Astrocyte of the hippocampus (primary cell): Measurements from ENCODE around the gene COLEC12.
"Not testable (repeated sequence)": the region's sequence is repeated elsewhere in the genome, so short reads cannot be mapped to it uniquely, and the experiment has no call there.

Experiments used
- DNase-seq: peaks from one replicate; pipeline ENCODE4 v3.0.0; 2011; ENCODE audit warnings: low read depth, low spot score

Gene COLEC12

GRCh38 chr18:415047-415446 is 85.5 kb downstream of the COLEC12 start:
- no peak for DNase-seq

GRCh38 chr18:413233-413632 is 87.3 kb downstream of the COLEC12 start:
- no peak for DNase-seq

DNA sequence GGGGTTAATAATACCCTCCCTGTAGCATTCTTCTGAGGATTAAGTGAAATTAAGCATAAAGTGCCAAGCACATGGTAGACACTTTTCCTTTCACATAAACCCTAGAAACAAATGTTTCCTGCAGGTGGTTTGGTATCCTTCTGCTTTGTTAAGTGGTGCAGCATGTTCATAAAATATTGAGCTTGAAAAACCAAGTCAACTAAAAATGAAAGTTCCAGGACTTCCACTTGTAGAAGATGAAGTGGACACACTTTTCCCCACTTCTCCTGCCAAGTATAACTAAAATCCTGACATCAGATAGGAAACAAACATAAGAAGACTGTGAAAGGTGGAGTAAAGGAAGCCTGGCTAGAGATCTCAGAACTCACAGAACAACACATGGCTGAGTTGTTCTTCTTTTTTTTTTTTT is 90.5 kb downstream of the COLEC12 start:
- DNase-seq, result no peak

GRCh38 chr18:408367-408766 is 92.1 kb downstream of the COLEC12 start:
- no peak for DNase-seq

GRCh38 chr18:407626-408224 is 92.8 kb downstream of the COLEC12 start:
- no peak for DNase-seq

DNA sequence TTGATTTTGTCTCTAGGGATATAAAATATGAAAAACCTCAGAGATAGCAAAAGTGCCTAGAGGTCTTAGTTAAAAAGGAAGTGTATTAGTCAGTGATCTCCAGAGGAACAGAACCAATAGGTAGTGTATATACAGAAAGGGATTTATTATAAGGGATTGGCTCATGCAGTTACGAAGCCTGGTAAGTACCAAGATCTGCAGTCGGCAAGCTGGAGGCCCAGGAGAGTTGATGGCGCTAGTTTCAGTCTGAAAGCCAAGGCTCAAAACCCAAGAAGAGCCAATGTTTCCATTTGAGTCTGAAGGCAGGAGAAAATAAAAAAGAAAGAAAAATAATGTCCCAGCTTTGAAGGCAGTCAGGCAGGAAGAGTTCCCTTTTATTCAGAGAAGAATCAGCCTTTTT is 93.3 kb downstream of the COLEC12 start:
- DNase-seq, result no peak

- DNase-seq, result no peak
These were observed 93.8 kb downstream of the COLEC12 start for GRCh38 chr18:406677-407076.

DNA sequence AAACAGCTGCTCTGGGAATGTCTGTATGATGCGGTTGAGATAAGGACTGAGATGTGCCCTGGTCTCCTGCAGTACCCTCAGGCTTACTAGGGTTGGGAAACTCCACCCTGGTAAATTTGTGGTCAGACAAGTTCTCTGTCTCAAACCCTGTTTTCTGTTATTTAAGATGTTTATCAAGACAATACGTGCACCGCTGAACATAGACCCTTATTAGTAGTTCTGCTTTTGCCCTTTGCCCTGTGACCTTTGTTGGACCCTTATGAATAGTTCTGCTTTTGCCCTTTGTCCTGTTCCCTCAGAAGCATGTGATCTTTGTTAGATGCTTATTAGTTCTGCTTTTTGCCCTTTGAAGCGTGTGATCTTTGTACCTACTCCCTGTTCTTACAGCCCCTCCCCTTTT is 95.5 kb downstream of the COLEC12 start:
- DNase-seq, result not testable (repeated sequence)

GRCh38 chr18:404061-404636 is 96.4 kb downstream of the COLEC12 start:
- no peak for DNase-seq

- no peak for DNase-seq
These were observed 98.4 kb downstream of the COLEC12 start for GRCh38 chr18:402129-402528.

DNA sequence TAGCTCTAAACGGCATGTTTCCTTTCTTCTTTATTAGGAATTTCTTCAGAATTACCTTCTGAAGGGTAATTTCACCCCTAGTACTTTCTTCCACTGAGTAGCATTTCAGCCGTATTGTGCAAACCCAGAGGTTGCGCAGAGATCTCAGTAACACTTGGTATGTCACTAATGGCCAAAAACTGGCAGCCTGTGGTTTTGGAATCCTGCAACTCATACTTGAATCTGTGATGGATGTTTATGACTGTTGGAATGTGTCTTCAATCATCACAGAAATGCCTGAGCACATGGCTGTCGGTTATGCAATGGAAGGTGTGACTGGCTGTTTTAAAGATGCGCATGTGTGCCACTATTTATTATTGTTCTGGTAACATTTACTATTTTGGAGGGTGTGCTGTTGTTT is 100.0 kb downstream of the COLEC12 start:
- peak; percentile 27 for DNase-seq

- DNase-seq, result no peak
These were observed 100.8 kb downstream of the COLEC12 start for GRCh38 chr18:399631-400135.

DNA sequence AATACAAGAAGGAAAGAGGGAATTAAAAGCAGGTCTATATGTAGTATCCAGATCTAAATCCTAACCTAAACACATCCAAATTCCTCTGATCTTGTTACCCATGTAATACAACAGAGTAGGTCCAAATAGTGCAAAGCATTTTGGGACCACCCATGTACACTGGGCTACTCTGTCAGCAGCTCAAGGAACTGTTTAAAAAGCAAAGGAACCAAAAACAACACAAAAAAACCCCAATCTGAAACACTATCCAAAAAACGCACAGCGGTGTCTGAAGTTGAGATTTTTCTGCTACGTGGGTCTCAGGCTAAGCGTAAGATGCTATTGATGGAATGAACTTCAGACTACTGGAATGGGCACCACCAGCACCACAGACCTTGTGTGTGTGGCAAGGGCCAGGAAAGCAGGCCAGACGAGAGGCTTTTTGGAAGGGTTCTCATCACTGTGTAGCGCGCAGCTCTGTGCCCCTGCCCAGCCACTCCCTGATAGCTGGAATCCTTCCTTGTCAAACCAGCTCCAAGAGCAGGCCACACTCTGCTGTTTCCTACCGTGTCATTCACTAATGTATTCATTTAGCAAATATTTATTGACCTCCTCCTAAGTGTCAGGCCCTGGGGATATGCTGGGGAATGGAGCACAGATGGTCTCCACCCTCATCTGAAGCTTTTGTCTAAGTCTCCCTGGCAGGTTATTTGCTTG is 101.4 kb downstream of the COLEC12 start:
- no peak for DNase-seq

GRCh38 chr18:396556-396955 is 103.9 kb downstream of the COLEC12 start:
- DNase-seq, result no peak

- DNase-seq, result no peak
These were observed 104.3 kb downstream of the COLEC12 start for GRCh38 chr18:396251-396555.

DNA sequence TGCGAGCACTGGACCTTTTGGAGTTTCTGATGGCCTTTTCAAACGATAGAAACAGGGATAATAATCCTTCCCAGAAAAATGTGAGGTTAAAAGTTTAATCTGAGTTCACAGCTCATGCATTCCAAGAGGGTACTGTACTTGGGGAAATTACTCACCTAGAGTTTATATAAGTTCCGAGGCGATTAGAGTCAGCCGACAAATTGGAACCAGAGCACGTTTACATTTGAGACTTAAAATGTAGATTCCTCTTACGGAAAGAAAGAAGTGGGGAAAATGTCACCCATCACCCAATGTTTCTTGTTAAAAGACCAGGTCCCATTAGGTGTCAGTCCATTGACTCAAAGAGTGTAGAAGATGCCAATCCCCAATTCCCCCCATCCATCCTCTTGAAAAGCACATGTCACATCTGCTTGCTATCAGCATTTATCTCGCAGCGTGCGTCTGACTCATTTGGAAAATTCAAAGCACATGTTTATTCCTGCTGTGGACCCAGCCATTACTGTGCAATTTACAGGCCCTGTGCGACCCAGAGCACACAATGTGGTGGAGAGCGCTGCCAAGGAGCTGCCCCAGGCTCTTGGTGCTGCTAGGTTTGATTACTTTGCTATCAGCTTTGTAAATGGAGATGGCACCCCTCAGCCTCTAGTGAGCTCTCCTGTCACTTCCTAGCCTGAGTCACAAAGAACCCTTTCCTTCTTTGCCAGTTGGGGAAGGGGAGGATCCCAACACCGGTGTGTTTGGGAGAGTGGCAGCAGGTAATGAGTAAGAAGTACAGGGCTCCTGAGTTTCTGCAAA is 104.8 kb downstream of the COLEC12 start:
- DNase-seq, result peak; percentile 67

- peak; percentile 84 for DNase-seq
These were observed 105.5 kb downstream of the COLEC12 start for GRCh38 chr18:394987-395362.

DNA sequence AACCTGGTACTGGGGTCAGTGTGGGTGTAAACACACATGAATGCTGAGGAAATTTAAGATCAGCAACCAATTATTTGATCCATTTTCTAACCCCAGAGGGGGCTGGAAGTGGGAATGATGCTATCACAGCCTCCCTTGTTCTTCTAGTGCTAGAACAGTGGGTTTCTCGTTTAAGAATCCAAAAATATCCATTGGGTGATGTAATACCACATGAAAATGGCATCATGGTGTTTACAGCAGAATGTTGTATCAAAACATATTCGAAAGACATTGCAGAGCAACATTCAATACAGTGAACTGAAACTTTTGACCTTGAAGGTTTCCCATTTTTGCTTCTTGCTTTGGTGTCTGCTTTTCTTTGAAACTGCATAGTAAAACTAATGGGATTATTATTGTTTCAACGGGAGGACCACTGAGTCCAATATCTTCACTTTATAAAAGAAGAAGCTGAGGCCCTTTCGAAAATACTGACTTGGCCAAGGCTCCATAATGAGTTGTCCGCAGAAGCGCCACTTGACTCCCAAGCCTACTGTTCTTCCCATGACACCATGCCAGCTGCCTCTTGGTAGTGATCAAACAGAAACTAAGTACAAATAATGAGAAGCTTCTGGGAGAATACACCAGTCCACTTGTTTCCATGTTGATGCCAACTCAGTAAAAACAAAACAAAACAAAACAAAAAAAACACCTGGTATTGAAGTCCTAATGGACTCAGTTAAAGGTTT is 106.1 kb downstream of the COLEC12 start:
- peak; percentile 13 for DNase-seq

DNA sequence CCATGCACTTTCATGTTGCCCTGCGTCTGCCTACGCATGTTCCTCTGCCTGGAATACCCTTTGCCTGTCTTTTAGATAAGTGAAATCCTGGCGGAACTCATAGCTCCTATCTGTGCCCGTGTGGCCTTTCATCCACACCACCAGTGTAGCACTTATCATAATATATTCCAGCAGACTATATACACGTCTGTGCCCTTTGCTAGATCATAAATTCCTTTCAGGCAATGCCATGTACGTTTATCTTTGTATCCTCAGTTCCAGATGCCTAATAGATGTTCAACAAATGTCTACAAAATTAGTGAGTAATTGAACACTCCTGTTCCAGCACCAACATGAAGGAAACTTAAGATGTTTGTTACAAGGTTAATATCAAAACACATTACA is 106.9 kb downstream of the COLEC12 start:
- DNase-seq, result no peak

GRCh38 chr18:392928-393573 is 107.5 kb downstream of the COLEC12 start:
- peak; percentile 33 for DNase-seq

GRCh38 chr18:390741-391478 is 109.6 kb downstream of the COLEC12 start:
- DNase-seq, result no peak
